Ascending aorta (tissue), 2 donors: Measurements from ENCODE around the gene SLC6A15. TPM values are rescaled to one million over a fixed set of nuclear protein-coding genes. Genes with fewer than 3 reads are reported as not detected.

Experiments
- DNase-seq, 2 donors: peaks; one replicate each; pipeline ENCODE4 v3.0.0-alpha.2; 2019; ENCODE audit warnings: low spot score in 2 of 2
- H3K27ac ChIP-seq, 2 donors: fragments of 200-600 bp; sonication (generic); one replicate each; pipeline ENCODE4 v1.5.1; 2016 to 2017; ENCODE audit warnings: mild to moderate bottlenecking in 1 of 2
- H3K27me3 ChIP-seq: fragments of 200-600 bp; sonication (generic); one replicate; pipeline ENCODE4 v1.5.1; 2017
- H3K36me3 ChIP-seq, 2 donors: fragments of 200-600 bp; sonication (generic); one replicate each; pipeline ENCODE4 v1.5.1; 2016
- H3K4me1 ChIP-seq, 2 donors: fragments of 200-600 bp; sonication (generic); one replicate each; pipeline ENCODE4 v1.5.1; 2016 to 2017; ENCODE audit warnings: mild to moderate bottlenecking in 1 of 2
- H3K4me3 ChIP-seq, 2 donors: fragments of 200-600 bp; sonication (generic); one replicate each; pipeline ENCODE4 v1.5.1; 2016 to 2017; ENCODE audit warnings: mild to moderate bottlenecking in 1 of 2
- H3K9me3 ChIP-seq, 2 donors: fragments of 200-600 bp; sonication (generic); one replicate each; pipeline ENCODE4 v1.5.1; 2016
- intact Hi-C: fragments of 100-400 bp; cut with DNase I; formaldehyde crosslinking; loops from one replicate; pipeline ENCODE4 v1.15.1; 2023
- total RNA-seq: library from RNA; depleted of rRNA; stranded (reverse); fragments of >200 nt; gene quantifications from one replicate; pipeline ENCODE4 v1.1.0, GENCODE V29; 2016
- TF ChIP-seq, protein P1 (sequence below), 3 experiments: fragments of 200-600 bp in 2 of 3; fragments of 450-650 bp in 1 of 3; sonication (generic) in 2 of 3; IDR thresholded peaks; one replicate each; pipeline ENCODE4 v1.5.1; 2016 to 2019; ENCODE audit warnings: antibody characterized with exemption in 3 of 3, mild to moderate bottlenecking in 1 of 3, moderate library complexity in 1 of 3

The SLC6A15 gene
- not detected for total RNA-seq

DNA sequence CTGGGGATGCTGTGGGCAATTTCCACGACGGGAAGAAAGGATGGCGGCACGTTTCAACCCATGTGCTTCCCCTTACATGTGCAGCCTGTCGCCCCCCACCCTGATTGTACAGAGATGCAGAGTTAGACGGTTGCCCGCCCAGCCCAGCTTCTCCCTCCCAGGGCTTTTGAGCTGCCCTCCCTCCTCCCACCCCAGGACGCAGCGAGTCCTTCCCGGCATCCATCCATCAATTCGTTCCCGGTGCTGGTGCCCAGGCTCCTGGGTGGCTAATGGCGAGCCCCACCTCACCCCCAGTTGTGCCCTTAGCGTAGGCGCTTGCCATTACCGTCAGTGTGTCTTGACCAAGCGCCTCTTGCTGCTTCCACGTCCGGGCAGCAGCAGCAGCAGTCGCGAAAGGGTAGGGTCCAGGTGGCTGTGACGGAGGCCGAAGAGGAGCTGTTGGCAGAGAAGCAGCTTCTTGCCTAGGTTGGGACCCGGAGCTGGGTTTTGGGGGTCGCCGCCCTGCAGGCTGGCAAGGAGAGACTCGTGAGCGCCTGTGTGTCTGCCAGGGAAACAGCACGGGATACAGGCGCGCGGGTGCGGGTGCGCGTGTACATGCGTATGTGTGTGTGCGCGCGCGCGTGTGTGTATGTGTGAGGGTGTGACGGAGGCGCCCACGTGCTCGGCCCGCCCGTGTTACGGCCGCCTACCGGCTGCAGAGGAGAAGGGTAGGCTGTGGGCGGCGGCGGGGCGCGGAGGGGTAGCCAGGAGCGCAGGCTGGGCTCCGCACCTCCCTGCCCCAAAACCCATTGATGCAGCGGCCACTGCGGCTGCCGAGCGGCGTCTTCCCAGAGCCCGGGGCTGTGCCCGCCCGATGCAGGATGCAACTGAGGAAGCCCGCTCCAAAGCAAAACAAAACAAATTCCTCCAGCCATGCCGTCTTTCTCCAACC, at the start of gene SLC6A15:
Gene SLC6A15 (minus strand): TSS at position 602 of the 931 bp plus-strand sequence. CDS start 20,679 bp downstream, outside the sequence.
- Histone ChIP-seq H3K27ac (no peak within 1 kb of the TSS), H3K36me3 (no peaks in the 10 kb centered on the region), H3K27me3 (no peaks in the 10 kb centered on the region), H3K4me3 (peak within 1 kb of the TSS; percentile 42 to 48), H3K4me1 (peaks cover 0 to 3% of the 10 kb centered on the region in 2 donors), H3K9me3 (no peaks in the 10 kb centered on the region)
- TF ChIP-seq, protein P1, sequence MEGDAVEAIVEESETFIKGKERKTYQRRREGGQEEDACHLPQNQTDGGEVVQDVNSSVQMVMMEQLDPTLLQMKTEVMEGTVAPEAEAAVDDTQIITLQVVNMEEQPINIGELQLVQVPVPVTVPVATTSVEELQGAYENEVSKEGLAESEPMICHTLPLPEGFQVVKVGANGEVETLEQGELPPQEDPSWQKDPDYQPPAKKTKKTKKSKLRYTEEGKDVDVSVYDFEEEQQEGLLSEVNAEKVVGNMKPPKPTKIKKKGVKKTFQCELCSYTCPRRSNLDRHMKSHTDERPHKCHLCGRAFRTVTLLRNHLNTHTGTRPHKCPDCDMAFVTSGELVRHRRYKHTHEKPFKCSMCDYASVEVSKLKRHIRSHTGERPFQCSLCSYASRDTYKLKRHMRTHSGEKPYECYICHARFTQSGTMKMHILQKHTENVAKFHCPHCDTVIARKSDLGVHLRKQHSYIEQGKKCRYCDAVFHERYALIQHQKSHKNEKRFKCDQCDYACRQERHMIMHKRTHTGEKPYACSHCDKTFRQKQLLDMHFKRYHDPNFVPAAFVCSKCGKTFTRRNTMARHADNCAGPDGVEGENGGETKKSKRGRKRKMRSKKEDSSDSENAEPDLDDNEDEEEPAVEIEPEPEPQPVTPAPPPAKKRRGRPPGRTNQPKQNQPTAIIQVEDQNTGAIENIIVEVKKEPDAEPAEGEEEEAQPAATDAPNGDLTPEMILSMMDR (IDR thresholded peaks at IDR 0.05): no peak
- no peak for DNase-seq
- intact Hi-C loops: no loop called here

DNA sequence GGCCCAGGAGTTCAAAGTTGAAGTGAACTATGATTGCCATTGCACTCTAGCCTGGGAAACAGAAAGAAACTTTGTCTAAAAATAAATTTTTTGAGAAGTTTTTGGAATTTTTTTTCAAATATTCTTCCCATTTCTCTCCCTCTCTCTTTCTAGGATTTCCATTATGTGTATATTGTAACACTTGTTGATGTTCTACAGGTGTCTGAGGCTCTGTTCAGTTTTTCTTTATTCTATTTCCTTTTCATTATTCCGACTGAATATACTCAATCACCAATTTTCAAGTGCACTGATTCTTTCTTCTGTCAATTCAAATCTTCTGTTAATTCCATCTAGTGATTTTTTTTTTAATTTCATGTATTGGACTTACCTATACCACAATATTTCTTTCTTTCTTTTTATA, 48.3 kb upstream of the SLC6A15 start:
- Histone ChIP-seq H3K9me3 (no peaks in the 10 kb centered on the region), H3K27me3 (no peaks in the 10 kb centered on the region), H3K36me3 (no peaks in the 10 kb centered on the region), H3K4me1 (no peaks in the 10 kb centered on the region), H3K27ac (no peak overlapping the region), H3K4me3 (no peak overlapping the region)
- intact Hi-C loops: no loop called here
- TF ChIP-seq, protein P1 (IDR thresholded peaks at IDR 0.05): no peak
- no peak for DNase-seq

DNA sequence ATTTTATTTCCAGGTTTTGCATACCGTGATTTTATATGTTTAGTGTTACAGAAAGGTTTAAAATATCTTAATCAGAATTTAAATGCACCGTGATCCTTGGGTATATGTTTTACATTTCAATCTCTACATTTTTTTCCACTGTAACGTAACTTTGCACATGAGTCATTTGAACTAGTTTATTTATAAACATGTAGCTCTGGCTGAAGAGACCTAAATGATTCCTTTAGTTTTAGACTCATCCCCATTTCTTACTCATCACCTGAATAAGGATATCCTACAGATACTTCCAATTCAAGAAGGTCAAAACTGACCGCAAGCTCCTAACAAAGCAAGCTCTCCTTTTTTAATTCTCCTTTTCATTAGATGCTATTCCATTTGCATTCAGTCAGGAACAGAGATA, 42.7 kb upstream of the SLC6A15 start:
- TF ChIP-seq, protein P1 (IDR thresholded peaks at IDR 0.05): no peak
- Histone ChIP-seq H3K36me3 (no peaks in the 10 kb centered on the region), H3K27me3 (no peaks in the 10 kb centered on the region), H3K9me3 (no peaks in the 10 kb centered on the region), H3K4me1 (no peaks in the 10 kb centered on the region), H3K27ac (no peak overlapping the region), H3K4me3 (no peak overlapping the region)
- DNase-seq: no peak
- intact Hi-C loops: no loop called here

DNA sequence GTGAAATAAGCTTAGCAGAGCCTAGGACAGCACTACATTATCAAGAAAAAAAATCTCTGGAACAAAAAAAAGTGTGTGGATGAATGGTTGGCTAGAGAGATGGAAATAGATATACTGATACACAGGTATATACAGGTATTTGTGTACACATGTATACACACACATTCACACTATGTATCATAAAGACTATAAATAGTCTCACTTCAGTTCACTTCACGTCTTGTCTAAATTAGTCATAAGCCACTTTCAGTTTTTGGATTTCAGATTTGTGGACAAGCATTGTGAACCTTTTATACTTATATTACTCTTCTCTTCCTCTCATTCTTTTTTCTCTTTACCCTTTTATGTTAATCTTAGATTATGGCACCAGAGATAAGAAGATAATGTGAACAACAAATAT, 41.8 kb upstream of the SLC6A15 start:
- intact Hi-C loops: no loop called here
- H3K36me3 ChIP-seq: no peaks in the 10 kb centered on the region
- no peaks in the 10 kb centered on the region for H3K27me3 ChIP-seq
- no peak overlapping the region for H3K4me3 ChIP-seq
- H3K9me3 ChIP-seq: no peaks in the 10 kb centered on the region
- no peak for DNase-seq
- H3K4me1 ChIP-seq: no peaks in the 10 kb centered on the region
- no peak overlapping the region for H3K27ac ChIP-seq
- TF ChIP-seq, protein P1 (IDR thresholded peaks at IDR 0.05): no peak

DNA sequence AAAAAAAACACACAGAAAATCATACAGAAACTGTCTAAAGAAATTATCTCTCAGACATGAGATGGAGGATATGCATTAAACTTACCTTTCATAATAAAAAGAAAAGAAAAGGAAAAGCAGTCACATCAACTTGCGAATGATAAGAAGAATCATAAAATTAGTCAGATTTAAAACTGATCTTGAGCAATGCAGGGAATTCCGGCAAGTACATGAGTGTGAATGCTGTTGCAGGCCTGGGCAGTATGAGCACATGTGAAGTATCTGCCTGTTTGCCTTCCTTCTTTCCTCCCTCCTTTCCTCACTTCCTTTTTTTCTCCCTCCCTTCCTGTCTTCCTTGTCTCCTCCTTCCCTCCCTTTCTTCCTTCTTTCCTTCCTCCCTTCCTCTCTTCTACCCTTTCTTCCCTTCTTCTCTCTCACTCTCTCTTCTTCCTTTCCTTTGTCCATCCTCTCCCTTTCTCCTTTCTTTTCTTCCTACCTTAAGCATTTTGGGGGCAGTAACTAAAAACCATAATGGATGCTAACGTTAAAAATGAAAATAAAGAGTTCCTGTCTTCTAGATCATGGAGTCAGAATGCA, 38.5 kb upstream of the SLC6A15 start:
- H3K4me1 ChIP-seq: no peaks in the 10 kb centered on the region
- H3K9me3 ChIP-seq: no peaks in the 10 kb centered on the region
- H3K4me3 ChIP-seq: no peak overlapping the region
- H3K27ac ChIP-seq: no peak overlapping the region
- no peak for DNase-seq
- no peaks in the 10 kb centered on the region for H3K27me3 ChIP-seq
- TF ChIP-seq, protein P1 (IDR thresholded peaks at IDR 0.05): no peak
- H3K36me3 ChIP-seq: no peaks in the 10 kb centered on the region
- intact Hi-C loops: no loop called here
